HepG2 (cell line): ENCODE data around the gene TFB1M. TPM values are rescaled to one million over a fixed set of nuclear protein-coding genes. Genes with fewer than 3 reads are reported as not detected.

Experiments used
- ATF1 ChIP-seq: IDR thresholded peaks from 2 replicates; pipeline ENCODE4 v1.6.1; 2016; ENCODE audit warnings: mild to moderate bottlenecking, control low read depth
- BATF2 ChIP-seq: sonication (generic); formaldehyde crosslinking; IDR thresholded peaks from 2 replicates; pipeline ENCODE4 v1.8.0; 2022; ENCODE audit warnings: mild to moderate bottlenecking, missing genetic modification reagents, moderate library complexity
- BCL6 ChIP-seq: IDR thresholded peaks from 2 replicates; pipeline ENCODE4 v1.6.1; 2016; ENCODE audit warnings: missing genetic modification reagents, missing compliant biosample characterization
- ERF ChIP-seq: IDR thresholded peaks from 2 replicates; pipeline ENCODE4 v1.6.1; 2018; ENCODE audit warnings: missing biosample characterization, missing genetic modification reagents
- MIER2 ChIP-seq: IDR thresholded peaks from 2 replicates; pipeline ENCODE4 v1.6.1; 2016; ENCODE audit warnings: missing biosample characterization, missing genetic modification reagents
- PAF1 ChIP-seq: IDR thresholded peaks from 2 replicates; pipeline ENCODE4 v1.6.1; 2016; ENCODE audit warnings: missing genetic modification reagents, missing compliant biosample characterization
- PLSCR1 ChIP-seq: sonication (generic); formaldehyde crosslinking; IDR thresholded peaks from 2 replicates; pipeline ENCODE4 v1.5.0; 2020; ENCODE audit warnings: missing genetic modification reagents, mild to moderate bottlenecking, borderline replicate concordance
- PRMT3 ChIP-seq: sonication (generic); formaldehyde crosslinking; IDR thresholded peaks from 2 replicates; pipeline ENCODE4 v1.8.1; 2022; ENCODE audit warnings: low read depth, mild to moderate bottlenecking, moderate library complexity, missing genetic modification reagents, borderline replicate concordance
- RAD51 ChIP-seq: fragments of 450-650 bp; IDR thresholded peaks from 2 replicates; pipeline ENCODE4 v1.6.1; 2016; ENCODE audit warnings: borderline replicate concordance
- SSRP1 ChIP-seq: IDR thresholded peaks from 2 replicates; pipeline ENCODE4 v1.6.1; 2016; ENCODE audit warnings: control low read depth
- THAP11 ChIP-seq: IDR thresholded peaks from 2 replicates; pipeline ENCODE4 v1.6.1; 2016; ENCODE audit warnings: missing biosample characterization, missing genetic modification reagents
- TIGD3 ChIP-seq: sonication (generic); formaldehyde crosslinking; IDR thresholded peaks from 2 replicates; pipeline ENCODE4 v1.5.1; 2020; ENCODE audit warnings: mild to moderate bottlenecking, missing genetic modification reagents, borderline replicate concordance
- ZBTB2 ChIP-seq: sonication (generic); formaldehyde crosslinking; IDR thresholded peaks from 2 replicates; pipeline ENCODE4 v1.8.0; 2022; ENCODE audit warnings: low read depth, missing genetic modification reagents
- ZBTB8A ChIP-seq: sonication (generic); formaldehyde crosslinking; IDR thresholded peaks from 2 replicates; pipeline ENCODE4 v1.4.0; 2020; ENCODE audit warnings: mild to moderate bottlenecking, low read depth, missing genetic modification reagents, borderline replicate concordance
- ZNF160 ChIP-seq: sonication (generic); formaldehyde crosslinking; IDR thresholded peaks from 2 replicates; pipeline ENCODE4 v1.8.0; 2022; ENCODE audit warnings: mild to moderate bottlenecking, inconsistent platforms, missing genetic modification reagents
- ZNF749 ChIP-seq: sonication (generic); formaldehyde crosslinking; IDR thresholded peaks from 2 replicates; pipeline ENCODE4 v1.8.0; 2022; ENCODE audit warnings: mild to moderate bottlenecking, missing genetic modification reagents, moderate library complexity, borderline replicate concordance
- ZNF75D ChIP-seq: sonication (generic); formaldehyde crosslinking; IDR thresholded peaks from 2 replicates; pipeline ENCODE4 v1.8.1; 2023; ENCODE audit warnings: missing genetic modification reagents, mild to moderate bottlenecking, borderline replicate concordance
- ZNF775 ChIP-seq: sonication (generic); formaldehyde crosslinking; IDR thresholded peaks from 2 replicates; pipeline ENCODE4 v1.4.0; 2020; ENCODE audit warnings: missing genetic modification reagents, mild to moderate bottlenecking, moderate library complexity, borderline replicate concordance
- ZNF792 ChIP-seq: IDR thresholded peaks from 2 replicates; pipeline ENCODE4 v1.6.1; 2016
- ZNF878 ChIP-seq: sonication (generic); formaldehyde crosslinking; IDR thresholded peaks from 2 replicates; pipeline ENCODE4 v1.8.1; 2023; ENCODE audit warnings: mild to moderate bottlenecking, missing genetic modification reagents, moderate library complexity
- polyA plus RNA-seq, 8 experiments: library from polyadenylated mRNA; depleted of rRNA in 3 of 8; stranded (reverse) in 7 of 8; unstranded in 1 of 8; fragments of >200 nt; fragmentation: Illumina TruSeq in 4 of 8; extraction: Trizol in 4 of 8; gene quantifications; 2 replicates each; pipeline versions ENCODE4 v1.2.1 to v1.2.3, GENCODE V29; 2011 to 2016; ENCODE audit warnings: low read depth in 4 of 8, missing spikeins in 1 of 8, mixed read lengths in 1 of 8; ENCODE audit not compliant: insufficient read depth in 1 of 8
- total RNA-seq, 5 experiments: library from RNA; depleted of rRNA; stranded (reverse); fragments of >200 nt; fragmentation: Illumina TruSeq; extraction: Trizol; gene quantifications; 2 replicates each; pipeline ENCODE4 v1.2.3, GENCODE V29; 2016; ENCODE audit warnings: low read depth in 1 of 5

Gene TFB1M
- total and polyA plus RNA-seq, 2 of the 13 experiments (the other 11 are each of a cell fraction or from before 2014, with no cell fraction given): 91.4 to 122 TPM

GRCh38 chr6:155328074-155328538 lies 13.8 kb upstream of the TFB1M start (continued):
- TF ChIP-seq TIGD3 (CRISPR knock-in tag): 0 out of 2 replicates have a peak, but pooled peaks have one; percentile 21
- no peak for TF ChIP-seq BCL6 (CRISPR knock-in tag)
- TF ChIP-seq SSRP1 (CRISPR knock-in tag): peak; percentile 47; the same call in 1 of the 2 replicates
- no peak for TF ChIP-seq ZNF75D (CRISPR knock-in tag)
- TF ChIP-seq ZNF749: no peak
- no peak for TF ChIP-seq ZNF160 (CRISPR knock-in tag)
- no peak for TF ChIP-seq MIER2
- TF ChIP-seq ERF (CRISPR knock-in tag): no peak
- no peak for TF ChIP-seq RAD51
- TF ChIP-seq ZBTB2: no peak
- no peak for TF ChIP-seq ZNF775
- TF ChIP-seq BATF2 (CRISPR knock-in tag): no peak
- no peak for TF ChIP-seq ZNF878 (CRISPR knock-in tag)
- TF ChIP-seq PLSCR1 (CRISPR knock-in tag): no peak
- TF ChIP-seq ZBTB8A (CRISPR knock-in tag): no peak
- no peak for TF ChIP-seq PRMT3
- 0 out of 2 replicates have a peak, but pooled peaks have one; percentile 84 for TF ChIP-seq PAF1 (CRISPR knock-in tag)
- no peak for TF ChIP-seq ATF1 (CRISPR knock-in tag)
- TF ChIP-seq ZNF792 (CRISPR knock-in tag): no peak
- TF ChIP-seq THAP11 (CRISPR knock-in tag): no peak
